NB4 (cell line): ENCODE data around the gene CCDC121.

Experiments used
- DNase-seq: peaks from one replicate; pipeline ENCODE4 v3.0.0; 2010; ENCODE audit warnings: low read depth
- H3K4me3 ChIP-seq: one replicate; pipeline ENCODE4 v1.5.1; 2011; ENCODE audit warnings: mild to moderate bottlenecking, low read depth, low read length, moderate library complexity
- MYC ChIP-seq: IDR thresholded peaks from 2 replicates; pipeline ENCODE4 v1.6.1; 2011; ENCODE audit warnings: low read depth, low read length
- POLR2A ChIP-seq: IDR thresholded peaks from 2 replicates; pipeline ENCODE4 v1.6.1; 2011; ENCODE audit warnings: mild to moderate bottlenecking; ENCODE audit not compliant: insufficient read length; ENCODE audit errors: extremely low read depth
- TF ChIP-seq, protein P1 (sequence below): IDR thresholded peaks from one replicate; pipeline ENCODE4 v1.5.1; 2012; ENCODE audit warnings: low read depth, low read length
- TF ChIP-seq, protein P2 (sequence below): IDR thresholded peaks from 2 replicates; pipeline ENCODE4 v1.6.1; 2011; ENCODE audit warnings: low read depth, low read length

The CCDC121 gene

DNA sequence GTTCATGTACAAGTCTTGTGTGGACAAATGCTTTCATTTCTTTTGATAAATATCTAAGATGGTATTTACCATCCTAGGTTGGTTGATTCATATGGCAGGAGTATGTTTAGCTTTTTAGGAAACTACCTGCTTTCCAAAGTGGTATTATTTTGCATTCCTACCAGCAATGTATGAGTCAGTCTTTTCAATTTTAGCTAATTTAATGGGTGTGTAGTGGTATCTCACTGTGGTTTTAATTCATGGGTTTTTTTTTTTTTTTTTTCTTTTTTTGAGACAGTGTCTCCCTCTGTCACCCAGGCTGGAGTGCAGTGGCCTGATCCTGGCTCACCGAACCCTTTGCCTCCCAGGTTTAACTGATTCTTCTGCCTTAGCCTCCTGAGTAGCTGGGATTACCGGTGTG is 41.8 kb downstream of the CCDC121 start:
- DNase-seq = no peak
- no peak overlapping the region for H3K4me3 ChIP-seq
- TF ChIP-seq POLR2A = no peak
- TF ChIP-seq, protein P1, sequence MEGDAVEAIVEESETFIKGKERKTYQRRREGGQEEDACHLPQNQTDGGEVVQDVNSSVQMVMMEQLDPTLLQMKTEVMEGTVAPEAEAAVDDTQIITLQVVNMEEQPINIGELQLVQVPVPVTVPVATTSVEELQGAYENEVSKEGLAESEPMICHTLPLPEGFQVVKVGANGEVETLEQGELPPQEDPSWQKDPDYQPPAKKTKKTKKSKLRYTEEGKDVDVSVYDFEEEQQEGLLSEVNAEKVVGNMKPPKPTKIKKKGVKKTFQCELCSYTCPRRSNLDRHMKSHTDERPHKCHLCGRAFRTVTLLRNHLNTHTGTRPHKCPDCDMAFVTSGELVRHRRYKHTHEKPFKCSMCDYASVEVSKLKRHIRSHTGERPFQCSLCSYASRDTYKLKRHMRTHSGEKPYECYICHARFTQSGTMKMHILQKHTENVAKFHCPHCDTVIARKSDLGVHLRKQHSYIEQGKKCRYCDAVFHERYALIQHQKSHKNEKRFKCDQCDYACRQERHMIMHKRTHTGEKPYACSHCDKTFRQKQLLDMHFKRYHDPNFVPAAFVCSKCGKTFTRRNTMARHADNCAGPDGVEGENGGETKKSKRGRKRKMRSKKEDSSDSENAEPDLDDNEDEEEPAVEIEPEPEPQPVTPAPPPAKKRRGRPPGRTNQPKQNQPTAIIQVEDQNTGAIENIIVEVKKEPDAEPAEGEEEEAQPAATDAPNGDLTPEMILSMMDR = no peak
- TF ChIP-seq MYC = no peak
- TF ChIP-seq, protein P2, sequence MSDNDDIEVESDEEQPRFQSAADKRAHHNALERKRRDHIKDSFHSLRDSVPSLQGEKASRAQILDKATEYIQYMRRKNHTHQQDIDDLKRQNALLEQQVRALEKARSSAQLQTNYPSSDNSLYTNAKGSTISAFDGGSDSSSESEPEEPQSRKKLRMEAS = no peak

DNA sequence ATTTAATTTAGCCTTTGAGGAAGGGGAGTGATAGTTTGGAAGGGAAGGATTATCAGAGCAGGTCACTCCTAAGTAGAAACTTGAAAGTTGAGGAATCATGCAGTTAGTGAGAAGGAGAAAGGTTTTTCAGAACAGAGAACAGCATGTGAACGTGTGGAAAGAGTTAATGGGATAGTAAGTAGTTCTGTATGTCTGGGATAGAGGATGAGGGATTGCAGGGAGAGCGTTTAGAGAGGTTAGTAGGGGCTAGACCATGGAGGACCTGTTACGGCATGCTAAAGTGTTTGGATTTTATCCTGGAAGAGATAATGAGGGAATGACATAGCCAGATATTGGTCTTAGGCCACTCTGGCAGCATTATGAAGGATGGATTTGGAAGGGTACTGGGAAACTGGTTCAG is 44.2 kb downstream of the CCDC121 start:
- peak overlapping the region; percentile 90 for H3K4me3 ChIP-seq

DNA sequence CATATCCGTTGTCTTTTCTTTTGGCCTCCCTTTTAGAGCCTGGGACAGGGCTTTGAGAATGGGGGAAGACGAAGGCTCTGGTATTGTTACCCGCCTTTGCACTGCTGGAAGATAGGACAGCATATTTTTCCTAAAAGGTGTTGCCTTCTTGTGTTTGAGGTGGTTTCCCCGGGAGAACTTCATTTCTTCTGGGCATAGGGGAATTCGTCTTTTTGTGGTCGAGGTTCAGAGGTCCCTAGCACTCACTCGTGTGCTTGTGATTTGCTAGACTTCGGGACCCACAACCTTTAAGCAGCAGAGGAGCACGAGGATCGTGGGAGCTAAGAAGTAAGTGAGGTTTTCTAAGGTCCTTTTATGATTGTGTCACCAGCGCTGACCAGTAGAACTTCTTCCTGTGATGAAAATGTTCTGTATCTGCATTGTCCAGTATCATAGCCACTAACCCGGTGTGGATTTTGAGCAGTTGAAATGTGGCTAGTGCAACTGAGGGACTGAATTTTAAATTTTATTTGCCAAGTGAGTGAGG is 45.4 kb downstream of the CCDC121 start:
- TF ChIP-seq, protein P2 = 0 out of 2 replicates have a peak, but pooled peaks have one; percentile 19
- TF ChIP-seq MYC = no peak
- TF ChIP-seq POLR2A = no peak
- TF ChIP-seq, protein P1 = no peak
- H3K4me3 ChIP-seq = peak overlapping the region; percentile 90
- peak; percentile 56 for DNase-seq

More for the DNA sequence above, 44.2 kb downstream of the CCDC121 start:
- no peak for DNase-seq
- TF ChIP-seq MYC = no peak
- TF ChIP-seq, protein P2 = no peak
- TF ChIP-seq, protein P1 = no peak
- TF ChIP-seq POLR2A = no peak

DNA sequence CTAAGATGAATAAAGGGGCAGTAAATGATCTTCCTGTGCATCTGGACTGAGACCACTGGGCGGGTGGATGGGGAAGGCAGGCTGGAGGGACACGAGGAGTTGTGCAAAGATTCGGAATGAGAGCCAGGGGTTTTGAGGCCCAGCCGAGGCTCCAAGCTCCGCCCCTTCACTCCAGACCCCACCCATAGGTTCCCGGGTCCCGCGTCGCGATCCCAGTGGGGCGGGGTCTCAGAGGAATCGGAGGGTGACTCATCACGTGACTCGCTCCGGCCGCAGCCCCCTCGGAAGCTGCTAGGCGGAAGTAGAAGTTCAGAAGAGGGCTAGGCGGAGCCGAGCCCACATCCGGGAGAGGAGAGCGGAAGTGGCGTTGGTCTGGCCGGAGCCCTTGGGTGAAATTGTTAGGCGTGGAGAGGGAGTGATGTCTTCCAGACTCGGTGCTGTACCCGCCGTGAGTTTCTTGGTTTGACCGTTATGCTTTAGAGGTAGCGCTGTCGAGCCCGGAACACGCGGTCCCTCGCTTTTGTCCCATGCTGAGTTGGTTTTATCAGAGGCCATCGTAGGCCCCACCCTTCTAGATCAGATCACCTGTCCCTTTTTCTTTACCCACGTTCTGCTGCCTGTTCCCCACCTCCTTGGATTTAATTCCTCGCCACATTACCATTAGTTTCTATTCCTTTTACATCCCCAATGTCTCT is 46.0 kb downstream of the CCDC121 start, which contains the start of gene ZNF512:
TSS of gene ZNF512 (plus strand) at position 348 of the 695 bp plus-strand sequence. CDS start at position 419, 71 bp downstream.
- DNase-seq = peak; percentile 98
- TF ChIP-seq POLR2A = peak; percentile 82
- TF ChIP-seq, protein P2 = peak; percentile 71
- TF ChIP-seq, protein P1 = no peak
- peak; percentile 57; the same call in 1 of the 2 replicates for TF ChIP-seq MYC
- peak within 1 kb of the TSS; percentile 90 for H3K4me3 ChIP-seq

DNA sequence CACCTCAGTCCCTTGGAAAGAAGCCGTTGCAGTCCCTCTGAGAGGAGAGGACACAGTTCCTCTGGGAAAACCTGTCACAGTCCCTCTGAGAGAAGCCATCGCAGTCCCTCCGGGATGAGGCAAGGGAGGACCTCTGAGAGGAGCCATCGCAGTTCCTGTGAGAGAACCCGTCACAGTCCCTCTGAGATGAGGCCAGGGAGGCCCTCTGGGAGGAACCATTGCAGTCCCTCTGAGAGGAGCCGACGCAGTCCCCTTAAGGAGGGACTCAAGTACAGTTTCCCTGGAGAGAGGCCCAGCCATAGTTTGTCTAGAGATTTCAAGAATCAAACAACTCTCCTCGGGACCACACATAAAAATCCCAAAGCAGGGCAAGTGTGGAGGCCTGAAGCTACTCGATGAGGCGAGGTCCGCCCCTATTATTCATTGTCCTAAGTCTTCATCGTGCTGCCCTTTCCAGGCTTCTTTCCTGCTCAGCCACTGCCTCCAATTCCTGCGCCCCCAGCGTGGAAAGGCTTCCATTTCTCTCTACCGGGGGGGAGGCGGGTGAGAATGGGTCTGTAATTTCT is 46.6 kb downstream of the CCDC121 start:
- peak overlapping the region; percentile 32 for H3K4me3 ChIP-seq
- peak; percentile 33 for DNase-seq
- TF ChIP-seq, protein P1 = no peak
- TF ChIP-seq, protein P2 = no peak
- TF ChIP-seq POLR2A (no peak), MYC (no peak)
